ENCODE results near the gene XG. TPM values are rescaled to one million over a fixed set of nuclear protein-coding genes. Genes with fewer than 3 reads are reported as not detected.
"Not testable (repeated sequence)": the region's sequence is repeated elsewhere in the genome, so short reads cannot be mapped to it uniquely, and the experiment has no call there.

XG gene
- total RNA-seq, 1 donor from 2014 or later = 3.1 TPM

DNA sequence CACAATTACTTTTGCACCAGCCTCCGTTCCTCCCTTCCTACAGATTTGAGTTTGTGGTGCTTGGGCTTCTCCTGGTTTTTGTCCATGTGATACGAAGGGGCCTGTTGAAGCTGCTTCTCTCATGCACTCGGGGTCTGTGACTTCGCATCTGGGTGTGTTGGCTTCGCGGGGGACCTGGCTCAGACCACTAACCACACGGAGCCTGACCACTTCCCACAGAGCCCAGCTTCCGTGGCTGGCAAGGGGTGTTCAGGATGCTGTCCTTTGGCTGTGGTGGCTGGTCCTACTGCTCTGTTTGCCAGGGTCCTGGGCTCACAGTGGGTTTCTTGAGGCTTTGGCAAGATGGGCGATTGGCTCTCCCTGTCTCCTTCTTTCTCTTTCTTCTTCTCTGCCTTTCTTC, 19.8 kb upstream of the XG start:
- Histone ChIP-seq H3K36me3 (ENCODE audit: control insufficient read depth in 3 of 3, insufficient read depth in 3 of 3, low read length in 3 of 3) (peaks cover 36 to 52% (median 38%) of the 10 kb centered on the region in 3 donors), H3K27ac (ENCODE audit: low read depth, low read length) (no peak overlapping the region), H3K4me1 (ENCODE audit: control insufficient read depth in 3 of 3, insufficient read depth in 3 of 3, low read length in 3 of 3) (no peaks in the 10 kb centered on the region), H3K4me3 (ENCODE audit: low read length in 3 of 3) (no peak overlapping the region), H3K9me3 (ENCODE audit: control insufficient read depth in 3 of 3, low read length in 3 of 3) (no peaks in the 10 kb centered on the region), H3K27me3 (ENCODE audit: control insufficient read depth in 3 of 3, insufficient read depth in 3 of 3, low read length in 3 of 3) (no peaks in the 10 kb centered on the region), H3K9ac (ENCODE audit: low read depth in 1 of 3, low read length in 3 of 3) (no peak overlapping the region)

DNA sequence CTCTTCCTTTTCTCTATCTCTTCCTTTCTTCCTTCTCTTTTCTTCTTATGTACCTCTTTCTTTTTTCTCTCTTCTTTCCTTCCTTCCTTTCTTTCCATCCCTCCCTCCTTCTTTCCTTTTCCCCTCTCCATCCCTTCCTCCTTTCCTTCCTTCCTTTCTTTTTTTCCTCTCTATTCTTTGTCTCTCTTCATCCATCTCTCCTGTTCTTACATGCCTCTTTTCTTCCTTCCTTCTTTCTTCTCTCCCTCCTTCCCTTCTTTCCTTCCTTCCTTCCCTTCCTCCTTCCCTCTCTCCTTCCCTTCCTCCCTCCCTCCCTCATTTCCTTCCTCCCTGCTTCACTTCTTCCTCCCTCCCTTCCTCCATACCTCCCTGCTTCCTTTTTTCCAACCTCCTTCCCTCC, 19.2 kb upstream of the XG start:
- H3K4me3 ChIP-seq (ENCODE audit: low read length in 3 of 3) = no peak overlapping the region
- H3K9me3 ChIP-seq (ENCODE audit: control insufficient read depth in 3 of 3, low read length in 3 of 3) = no peaks in the 10 kb centered on the region
- H3K9ac ChIP-seq (ENCODE audit: low read depth in 1 of 3, low read length in 3 of 3) = no peak overlapping the region
- no peak overlapping the region for H3K27ac ChIP-seq (ENCODE audit: low read depth, low read length)
- peaks cover 33 to 49% (median 36%) of the 10 kb centered on the region in 3 donors for H3K36me3 ChIP-seq (ENCODE audit: control insufficient read depth in 3 of 3, insufficient read depth in 3 of 3, low read length in 3 of 3)
- no peaks in the 10 kb centered on the region for H3K27me3 ChIP-seq (ENCODE audit: control insufficient read depth in 3 of 3, insufficient read depth in 3 of 3, low read length in 3 of 3)
- no peaks in the 10 kb centered on the region for H3K4me1 ChIP-seq (ENCODE audit: control insufficient read depth in 3 of 3, insufficient read depth in 3 of 3, low read length in 3 of 3)

DNA sequence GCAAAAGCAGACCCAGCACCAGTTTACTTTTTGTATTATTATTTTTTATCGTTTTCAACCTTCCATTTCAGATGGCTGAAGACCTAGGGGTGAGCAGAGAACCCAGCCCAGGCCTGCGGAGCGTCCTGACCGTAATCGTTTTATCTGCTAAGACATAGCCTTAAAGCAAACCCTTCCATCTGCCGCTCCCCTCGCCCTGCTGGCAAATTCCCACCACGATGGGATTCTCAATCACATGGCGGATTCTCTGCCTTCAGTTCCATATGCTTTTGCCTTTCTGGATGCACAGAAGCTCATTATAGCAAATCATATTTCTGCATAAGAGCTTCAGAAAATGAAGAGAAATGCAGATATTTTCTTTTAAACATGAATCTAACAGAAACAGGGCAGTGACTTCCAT, 18.6 kb upstream of the XG start:
- Histone ChIP-seq H3K27me3 (ENCODE audit: control insufficient read depth in 3 of 3, insufficient read depth in 3 of 3, low read length in 3 of 3) (no peaks in the 10 kb centered on the region), H3K9me3 (ENCODE audit: control insufficient read depth in 3 of 3, low read length in 3 of 3) (no peaks in the 10 kb centered on the region), H3K4me3 (ENCODE audit: low read length in 3 of 3) (no peak overlapping the region), H3K9ac (ENCODE audit: low read depth in 1 of 3, low read length in 3 of 3) (no peak overlapping the region), H3K27ac (ENCODE audit: low read depth, low read length) (no peak overlapping the region), H3K36me3 (ENCODE audit: control insufficient read depth in 3 of 3, insufficient read depth in 3 of 3, low read length in 3 of 3) (peaks cover 34 to 50% (median 40%) of the 10 kb centered on the region in 3 donors), H3K4me1 (ENCODE audit: control insufficient read depth in 3 of 3, insufficient read depth in 3 of 3, low read length in 3 of 3) (no peaks in the 10 kb centered on the region)

DNA sequence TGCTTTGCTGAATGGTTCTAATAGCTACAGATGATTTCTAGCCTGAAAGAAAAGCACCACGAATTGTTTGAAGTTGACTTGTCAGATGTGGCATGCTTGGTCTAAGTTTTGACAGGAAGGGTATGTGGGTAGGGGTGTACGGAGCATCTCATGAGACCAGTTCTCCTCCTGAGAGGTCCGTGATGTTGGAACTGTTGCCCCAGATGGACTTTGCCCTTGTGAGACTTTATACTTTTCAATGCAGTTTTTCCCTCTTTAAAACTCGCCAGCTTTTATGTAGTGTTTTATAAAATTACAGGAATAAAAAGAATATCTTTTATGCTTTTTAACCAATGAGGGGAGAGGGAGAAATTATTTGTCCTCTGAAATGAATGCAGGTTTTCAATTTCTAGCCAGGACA, 16.6 kb upstream of the XG start:
- Histone ChIP-seq H3K9me3 (ENCODE audit: control insufficient read depth in 3 of 3, low read length in 3 of 3) (no peaks in the 10 kb centered on the region), H3K27me3 (ENCODE audit: control insufficient read depth in 3 of 3, insufficient read depth in 3 of 3, low read length in 3 of 3) (no peaks in the 10 kb centered on the region), H3K27ac (ENCODE audit: low read depth, low read length) (no peak overlapping the region), H3K36me3 (ENCODE audit: control insufficient read depth in 3 of 3, insufficient read depth in 3 of 3, low read length in 3 of 3) (peaks cover 27 to 43% (median 31%) of the 10 kb centered on the region in 3 donors), H3K4me3 (ENCODE audit: low read length in 3 of 3) (no peak overlapping the region), H3K9ac (ENCODE audit: low read depth in 1 of 3, low read length in 3 of 3) (no peak overlapping the region), H3K4me1 (ENCODE audit: control insufficient read depth in 3 of 3, insufficient read depth in 3 of 3, low read length in 3 of 3) (no peaks in the 10 kb centered on the region)

DNA sequence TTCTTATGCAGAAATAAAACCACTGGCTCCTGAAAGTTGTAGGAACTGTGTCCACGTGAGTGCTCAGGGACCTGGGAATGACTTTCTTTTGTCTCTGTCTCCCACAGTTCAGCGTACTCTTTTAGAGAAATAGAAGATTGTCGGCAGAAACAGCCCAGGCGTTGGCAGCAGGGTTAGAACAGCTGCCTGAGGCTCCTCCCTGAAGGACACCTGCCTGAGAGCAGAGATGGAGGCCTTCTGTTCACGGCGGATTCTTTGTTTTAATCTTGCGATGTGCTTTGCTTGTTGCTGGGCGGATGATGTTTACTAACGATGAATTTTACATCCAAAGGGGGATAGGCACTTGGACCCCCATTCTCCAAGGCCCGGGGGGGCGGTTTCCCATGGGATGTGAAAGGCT, 11.2 kb upstream of the XG start:
- no peak overlapping the region for H3K9ac ChIP-seq (ENCODE audit: low read depth in 1 of 3, low read length in 3 of 3)
- peaks cover 13 to 34% (median 33%) of the 10 kb centered on the region in 3 donors for H3K36me3 ChIP-seq (ENCODE audit: control insufficient read depth in 3 of 3, insufficient read depth in 3 of 3, low read length in 3 of 3)
- H3K4me1 ChIP-seq (ENCODE audit: control insufficient read depth in 3 of 3, insufficient read depth in 3 of 3, low read length in 3 of 3) = no peaks in the 10 kb centered on the region
- H3K9me3 ChIP-seq (ENCODE audit: control insufficient read depth in 3 of 3, low read length in 3 of 3) = no peaks in the 10 kb centered on the region
- no peaks in the 10 kb centered on the region for H3K27me3 ChIP-seq (ENCODE audit: control insufficient read depth in 3 of 3, insufficient read depth in 3 of 3, low read length in 3 of 3)
- H3K27ac ChIP-seq (ENCODE audit: low read depth, low read length) = no peak overlapping the region
- H3K4me3 ChIP-seq (ENCODE audit: low read length in 3 of 3) = no peak overlapping the region

DNA sequence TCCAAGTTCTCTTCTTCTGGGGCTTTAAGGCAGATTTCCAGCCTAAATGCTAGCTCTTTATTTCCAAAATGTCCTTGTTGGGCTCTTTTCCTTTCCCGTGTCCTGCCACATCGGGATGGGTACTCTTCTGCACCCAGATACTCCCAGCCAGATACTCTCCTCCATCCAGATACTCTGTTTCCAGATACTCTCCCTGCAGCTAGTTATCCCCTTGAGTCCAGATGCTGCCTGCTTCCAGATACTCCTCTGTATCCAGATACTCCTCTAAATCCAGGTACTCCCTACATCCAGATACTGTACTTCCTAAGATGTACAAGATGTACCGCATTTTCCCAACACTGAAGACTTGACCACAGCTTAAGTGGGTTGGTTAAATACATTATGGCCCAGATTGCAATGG, 10.5 kb upstream of the XG start:
- peaks cover 10 to 33% (median 33%) of the 10 kb centered on the region in 3 donors for H3K36me3 ChIP-seq (ENCODE audit: control insufficient read depth in 3 of 3, insufficient read depth in 3 of 3, low read length in 3 of 3)
- H3K9me3 ChIP-seq (ENCODE audit: control insufficient read depth in 3 of 3, low read length in 3 of 3) = no peaks in the 10 kb centered on the region
- H3K27ac ChIP-seq (ENCODE audit: low read depth, low read length) = no peak overlapping the region
- no peaks in the 10 kb centered on the region for H3K4me1 ChIP-seq (ENCODE audit: control insufficient read depth in 3 of 3, insufficient read depth in 3 of 3, low read length in 3 of 3)
- H3K4me3 ChIP-seq (ENCODE audit: low read length in 3 of 3) = no peak overlapping the region
- H3K9ac ChIP-seq (ENCODE audit: low read depth in 1 of 3, low read length in 3 of 3) = no peak overlapping the region
- no peaks in the 10 kb centered on the region for H3K27me3 ChIP-seq (ENCODE audit: control insufficient read depth in 3 of 3, insufficient read depth in 3 of 3, low read length in 3 of 3)

DNA sequence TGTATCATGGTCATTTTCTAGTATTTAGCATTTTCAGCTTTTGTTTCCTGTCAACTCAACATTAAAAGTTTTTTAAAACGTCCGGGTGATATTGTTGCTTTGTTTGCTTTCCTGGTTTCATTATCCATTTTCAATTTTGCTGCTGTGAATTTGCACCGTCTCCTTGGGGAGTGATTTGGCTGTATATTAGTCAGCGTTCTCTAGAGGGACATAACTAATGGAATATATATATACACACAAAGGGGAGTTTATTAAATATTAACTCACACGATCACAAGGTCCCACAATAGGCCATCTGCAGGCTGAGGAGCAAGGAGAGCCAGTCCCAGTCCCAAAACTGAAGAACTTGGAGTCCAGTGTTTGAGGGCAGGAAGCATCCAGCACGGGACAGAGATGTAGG, 5.6 kb upstream of the XG start:
- H3K9me3 ChIP-seq (ENCODE audit: control insufficient read depth in 3 of 3, low read length in 3 of 3); H3K4me3 ChIP-seq (ENCODE audit: low read length in 3 of 3); H3K4me1 ChIP-seq (ENCODE audit: control insufficient read depth in 3 of 3, insufficient read depth in 3 of 3, low read length in 3 of 3); H3K27ac ChIP-seq (ENCODE audit: low read depth, low read length); H3K27me3 ChIP-seq (ENCODE audit: control insufficient read depth in 3 of 3, insufficient read depth in 3 of 3, low read length in 3 of 3); H3K9ac ChIP-seq (ENCODE audit: low read depth in 1 of 3, low read length in 3 of 3): not testable (repeated sequence)
- peaks cover 3 to 13% (median 7%) of the 10 kb centered on the region in 3 donors for H3K36me3 ChIP-seq (ENCODE audit: control insufficient read depth in 3 of 3, insufficient read depth in 3 of 3, low read length in 3 of 3)

DNA sequence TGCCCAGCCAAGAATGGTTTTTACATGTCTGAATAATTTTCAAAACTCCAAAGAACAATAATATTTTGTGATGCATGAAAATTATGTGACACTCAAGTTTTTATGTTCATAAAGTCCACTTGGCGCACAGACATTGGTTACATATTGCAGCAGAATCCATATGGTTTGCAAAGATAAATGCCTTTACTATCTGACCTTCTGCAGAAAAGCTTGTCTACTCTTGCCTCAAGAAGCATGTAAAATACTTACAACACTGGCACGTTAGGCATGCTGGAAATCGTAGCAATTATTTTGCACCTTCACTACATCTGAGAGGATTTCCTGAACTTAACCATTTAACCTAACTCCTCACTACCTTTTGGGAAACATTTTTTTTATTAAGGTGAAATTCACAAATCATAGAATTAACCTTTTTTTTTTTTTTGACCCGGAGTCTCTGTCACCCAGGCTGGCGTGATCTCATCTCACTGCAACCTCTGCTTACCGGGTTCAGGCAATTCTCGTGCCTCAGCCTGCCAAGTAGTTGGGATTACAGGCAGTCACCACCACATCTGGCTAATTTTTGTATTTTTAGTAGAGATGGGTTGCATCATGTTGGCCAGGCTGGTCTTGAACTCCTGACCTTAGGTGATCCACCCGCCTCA, 3.5 kb upstream of the XG start:
- Histone ChIP-seq H3K27me3 (ENCODE audit: control insufficient read depth in 3 of 3, insufficient read depth in 3 of 3, low read length in 3 of 3) (peaks cover 0 to 4% (median 0%) of the 10 kb centered on the region in 3 donors), H3K9me3 (ENCODE audit: control insufficient read depth in 3 of 3, low read length in 3 of 3) (no peaks in the 10 kb centered on the region), H3K36me3 (ENCODE audit: control insufficient read depth in 3 of 3, insufficient read depth in 3 of 3, low read length in 3 of 3) (peaks cover 0 to 4% (median 3%) of the 10 kb centered on the region in 3 donors), H3K4me3 (ENCODE audit: low read length in 3 of 3) (no peak overlapping the region), H3K9ac (ENCODE audit: low read depth in 1 of 3, low read length in 3 of 3) (no peak overlapping the region), H3K27ac (ENCODE audit: low read depth, low read length) (no peak overlapping the region), H3K4me1 (ENCODE audit: control insufficient read depth in 3 of 3, insufficient read depth in 3 of 3, low read length in 3 of 3) (peaks cover 0 to 4% (median 0%) of the 10 kb centered on the region in 3 donors)

DNA sequence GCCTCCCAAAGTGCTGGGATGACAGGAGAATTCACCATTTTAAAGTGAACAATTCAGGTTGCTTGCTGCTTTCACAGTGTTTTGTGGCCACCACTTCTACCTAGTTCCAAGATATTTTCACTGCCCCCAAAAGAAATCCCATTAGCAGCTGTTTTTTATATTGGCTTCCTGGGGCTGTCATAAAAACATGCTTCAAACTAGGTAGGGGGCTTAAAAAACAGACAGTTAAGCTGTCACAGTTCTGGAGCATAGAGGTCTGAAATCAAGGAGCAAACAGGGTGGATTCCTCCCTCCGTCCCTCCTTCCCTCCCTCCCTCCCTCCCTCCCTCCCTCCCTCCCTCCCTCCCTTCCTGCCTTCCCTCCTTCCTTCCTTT, 3.0 kb upstream of the XG start:
- no peaks in the 10 kb centered on the region for H3K9me3 ChIP-seq (ENCODE audit: control insufficient read depth in 3 of 3, low read length in 3 of 3)
- no peak overlapping the region for H3K9ac ChIP-seq (ENCODE audit: low read depth in 1 of 3, low read length in 3 of 3)
- no peak overlapping the region for H3K4me3 ChIP-seq (ENCODE audit: low read length in 3 of 3)
- peaks cover 0 to 4% (median 0%) of the 10 kb centered on the region in 3 donors for H3K4me1 ChIP-seq (ENCODE audit: control insufficient read depth in 3 of 3, insufficient read depth in 3 of 3, low read length in 3 of 3)
- H3K27ac ChIP-seq (ENCODE audit: low read depth, low read length) = no peak overlapping the region
- peaks cover 0 to 4% (median 1%) of the 10 kb centered on the region in 3 donors for H3K27me3 ChIP-seq (ENCODE audit: control insufficient read depth in 3 of 3, insufficient read depth in 3 of 3, low read length in 3 of 3)
- H3K36me3 ChIP-seq (ENCODE audit: control insufficient read depth in 3 of 3, insufficient read depth in 3 of 3, low read length in 3 of 3) = peaks cover 0 to under 1% (median under 1%) of the 10 kb centered on the region in 3 donors

DNA sequence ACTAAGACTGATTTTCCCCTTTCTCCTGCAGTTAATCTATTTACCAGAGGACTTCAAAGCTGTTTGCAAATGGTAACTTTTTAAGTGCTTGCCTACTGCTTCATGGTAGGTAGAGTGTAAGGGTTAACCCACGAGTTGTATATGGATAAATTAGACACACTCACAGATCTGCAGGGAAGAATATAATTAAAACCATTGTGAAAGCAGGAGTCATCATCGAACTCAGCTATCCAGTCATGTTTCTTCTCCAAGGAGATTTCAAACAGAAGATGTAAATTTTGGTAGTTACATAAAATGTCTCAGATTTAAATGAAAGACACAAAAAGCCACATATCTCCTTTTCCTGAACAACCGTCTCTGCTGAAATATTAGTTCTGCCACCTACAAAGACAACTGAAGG, 549 bp upstream of the XG start:
- no peaks in the 10 kb centered on the region for H3K36me3 ChIP-seq (ENCODE audit: control insufficient read depth in 3 of 3, insufficient read depth in 3 of 3, low read length in 3 of 3)
- H3K9me3 ChIP-seq (ENCODE audit: control insufficient read depth in 3 of 3, low read length in 3 of 3) = no peaks in the 10 kb centered on the region
- H3K27me3 ChIP-seq (ENCODE audit: control insufficient read depth in 3 of 3, insufficient read depth in 3 of 3, low read length in 3 of 3) = peaks cover 0 to 6% (median 4%) of the 10 kb centered on the region in 3 donors
- no peak overlapping the region for H3K9ac ChIP-seq (ENCODE audit: low read depth in 1 of 3, low read length in 3 of 3)
- H3K4me3 ChIP-seq (ENCODE audit: low read length in 3 of 3) = no peak overlapping the region
- no peak overlapping the region for H3K27ac ChIP-seq (ENCODE audit: low read depth, low read length)
- peaks cover 0 to 4% (median 0%) of the 10 kb centered on the region in 3 donors for H3K4me1 ChIP-seq (ENCODE audit: control insufficient read depth in 3 of 3, insufficient read depth in 3 of 3, low read length in 3 of 3)
